Endothelial cell of umbilical vein (primary cell): ENCODE measurements around the gene SMC3. TPM values are rescaled to one million over a fixed set of nuclear protein-coding genes. Genes with fewer than 3 reads are reported as not detected.
"Not testable (repeated sequence)": the region's sequence is repeated elsewhere in the genome, so short reads cannot be mapped to it uniquely, and the experiment has no call there.

Source experiments
- BruUV-seq: library from RNA; stranded (reverse); fragments of 400-500 nt; replicated peaks from 2 replicates; lab custom pipeline; 2021; lab: Mats Ljungman, UMichigan
- CTCF ChIA-PET: fragments of 300-600, 350-600 bp; sonication (Branson Sonifier 250); formaldehyde crosslinking; loops from one replicate; lab custom pipeline; 2021; ENCODE audit warnings: antibody characterized with exemption, inconsistent platforms; lab: Charles Lee
- POLR2A ChIA-PET: fragments of 300-600, 350-600 bp; sonication (Branson Sonifier 250); formaldehyde crosslinking; loops from one replicate; lab custom pipeline; 2021; ENCODE audit warnings: antibody characterized with exemption, inconsistent platforms; lab: Charles Lee
- DNase-seq: peaks from one replicate; pipeline ENCODE4 v3.0.0-alpha.2; 2011; ENCODE audit warnings: low read depth, low spot score
- FAIRE-seq: peaks from 2 replicates; lab custom pipeline; 2011; peaks lifted over from hg19 to GRCh38; lab: Jason Lieb, UNC
- H2AFZ ChIP-seq: 2 replicates; pipeline ENCODE4 v1.6.0; 2012; ENCODE audit warnings: low read depth, low read length, control low read depth, inconsistent platforms
- H3K27ac ChIP-seq: 2 replicates; pipeline ENCODE4 v1.5.1; 2011; ENCODE audit warnings: low read depth, mild to moderate bottlenecking, control low read depth, low read length, moderate library complexity; ENCODE audit not compliant: insufficient read depth
- H3K27me3 ChIP-seq, 2 experiments: 2 replicates each; pipeline versions ENCODE4 v1.6.0 to v1.6.1; 2011; ENCODE audit warnings: low read length in 2 of 2, mixed read lengths in 1 of 2; ENCODE audit not compliant: control insufficient read depth in 2 of 2, insufficient read depth in 2 of 2
- H3K36me3 ChIP-seq, 2 experiments: 2 replicates in 1 of 2; 3 replicates in 1 of 2; pipeline ENCODE4 v1.5.1; 2011; ENCODE audit warnings: low read length in 2 of 2, mild to moderate bottlenecking in 1 of 2, moderate library complexity in 1 of 2; ENCODE audit not compliant: control insufficient read depth in 2 of 2, insufficient read depth in 2 of 2; ENCODE audit errors: extremely low read depth in 1 of 2
- H3K4me1 ChIP-seq: 3 replicates; pipeline ENCODE4 v1.5.1; 2011; ENCODE audit warnings: mild to moderate bottlenecking, low read length; ENCODE audit not compliant: control insufficient read depth, insufficient read depth; ENCODE audit errors: extremely low read depth
- H3K4me2 ChIP-seq: 2 replicates; pipeline ENCODE4 v1.6.1; 2011; ENCODE audit warnings: low read length, control low read depth, mixed read lengths; ENCODE audit not compliant: insufficient read depth
- H3K4me3 ChIP-seq, 3 experiments: fragments of 200-600 bp in 1 of 3; sonication (generic), shearing (Covaris generic) in 1 of 3; replicated peaks in 1 of 3; 2 replicates each; pipeline ENCODE4 v1.5.1; 2011 to 2016; ENCODE audit warnings: control low read depth in 3 of 3, low read length in 3 of 3, mild to moderate bottlenecking in 2 of 3, inconsistent platforms in 1 of 3, low read depth in 1 of 3, moderate library complexity in 1 of 3; ENCODE audit not compliant: insufficient read depth in 1 of 3
- H3K79me2 ChIP-seq: 2 replicates; pipeline ENCODE4 v1.6.0; 2012; ENCODE audit warnings: low read length, inconsistent platforms; ENCODE audit not compliant: control insufficient read depth, insufficient read depth
- H3K9ac ChIP-seq: replicated peaks from 2 replicates; pipeline ENCODE3; 2011; ENCODE audit warnings: low read length, control low read depth; ENCODE audit not compliant: insufficient read depth; ENCODE audit errors: extremely low read depth
- H3K9me1 ChIP-seq: replicated peaks from 3 replicates; pipeline ENCODE4 v1.6.0; 2011; ENCODE audit warnings: mild to moderate bottlenecking, low read length; ENCODE audit not compliant: control insufficient read depth, insufficient read depth; ENCODE audit errors: extremely low read depth
- H3K9me3 ChIP-seq: replicated peaks from 2 replicates; pipeline ENCODE4 v1.5.1; 2012; ENCODE audit warnings: low read length, inconsistent platforms; ENCODE audit not compliant: control insufficient read depth, insufficient read depth
- H4K20me1 ChIP-seq: replicated peaks from 2 replicates; pipeline ENCODE3; 2011; ENCODE audit warnings: mild to moderate bottlenecking, low read length; ENCODE audit not compliant: control insufficient read depth, insufficient read depth; ENCODE audit errors: extremely low read depth
- EZH2 ChIP-seq: IDR thresholded peaks from 2 replicates; pipeline ENCODE4 v1.6.1; 2012; ENCODE audit warnings: borderline replicate concordance, low read depth, mild to moderate bottlenecking, moderate library complexity, low read length, inconsistent platforms; ENCODE audit not compliant: severe bottlenecking
- FOS ChIP-seq: IDR thresholded peaks from 2 replicates; pipeline ENCODE4 v1.6.1; 2011; ENCODE audit warnings: mild to moderate bottlenecking, low read length, moderate library complexity, borderline replicate concordance; ENCODE audit not compliant: insufficient read depth
- GATA2 ChIP-seq: IDR thresholded peaks from 2 replicates; pipeline ENCODE4 v1.7.0; 2011; ENCODE audit warnings: low read depth, mild to moderate bottlenecking, moderate library complexity, mixed read lengths, low read length; ENCODE audit not compliant: insufficient read length, insufficient read depth
- JUN ChIP-seq: IDR thresholded peaks from 2 replicates; pipeline ENCODE4 v1.6.1; 2011; ENCODE audit warnings: borderline replicate concordance, low read depth; ENCODE audit not compliant: insufficient read length, insufficient read depth
- MYC ChIP-seq: IDR thresholded peaks from one replicate; pipeline ENCODE4 v1.6.1; 2011; ENCODE audit warnings: mild to moderate bottlenecking, low read depth, low read length
- POLR2AphosphoS5 ChIP-seq: IDR thresholded peaks from 2 replicates; pipeline ENCODE4 v1.6.1; 2012; ENCODE audit warnings: low read depth, mild to moderate bottlenecking, control low read depth, low read length, moderate library complexity; ENCODE audit not compliant: insufficient read depth
- dilution Hi-C: fragments of 300-500 bp; cut with MboI; formaldehyde crosslinking; loops from one replicate; pipeline ENCODE4 v1.15.0; 2019; ENCODE audit warnings: low sequenced_read_pairs; ENCODE audit not compliant: extremely low pct_ligation_motif_present
- intact Hi-C: fragments of 100-400 bp; cut with micrococcal nuclease; formaldehyde crosslinking; loops from one replicate; pipeline ENCODE4 v1.10.0; 2022
- polyA plus RNA-seq, 4 experiments: library from polyadenylated mRNA; depleted of rRNA in 3 of 4; stranded (reverse) in 3 of 4; unstranded in 1 of 4; fragments of >200 nt; gene quantifications; 2 replicates each; pipeline versions ENCODE4 v1.2.1 to v1.2.3, GENCODE V29; 2011 to 2012; ENCODE audit warnings: missing spikeins in 1 of 4
- total RNA-seq: library from RNA; stranded (reverse); gene quantifications from 2 replicates; pipeline ENCODE4 v1.2.3, GENCODE V29; 2021
- TF ChIP-seq, protein P1 (sequence below): IDR thresholded peaks from 2 replicates; pipeline ENCODE4 v1.6.1; 2011; ENCODE audit not compliant: insufficient read depth, insufficient read length
- TF ChIP-seq, protein P2 (sequence below), 2 donors: IDR thresholded peaks; 1 replicate in 1 of 2; 2 replicates in 1 of 2; pipeline ENCODE4 v1.5.1; 2011; ENCODE audit warnings: low read length in 2 of 2, mild to moderate bottlenecking in 2 of 2, moderate library complexity in 2 of 2, control low read depth in 1 of 2, inconsistent platforms in 1 of 2, low read depth in 1 of 2; ENCODE audit not compliant: insufficient read depth in 1 of 2; ENCODE audit errors: extremely low read depth in 1 of 2

The SMC3 gene
- total and polyA plus RNA-seq, 2 donors (not counting 3 experiments of a cell fraction or from before 2014, with no cell fraction given), result 5.5 to 44.2 TPM

DNA sequence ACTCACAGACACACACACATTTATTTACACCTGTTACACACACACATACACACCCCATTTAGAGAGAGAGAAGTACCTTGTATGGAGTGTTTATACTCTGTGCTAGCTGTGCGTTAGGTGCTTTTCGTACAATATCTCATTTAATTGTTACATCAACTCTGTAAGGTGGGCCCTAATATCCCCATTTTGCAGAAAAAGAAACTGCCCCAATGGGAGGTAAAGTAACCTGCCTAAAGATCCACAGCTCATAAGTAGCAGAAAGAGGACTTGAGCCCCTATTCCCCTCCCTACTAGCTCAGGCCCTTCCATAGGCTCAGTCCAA lies 52.9 kb downstream of the SMC3 start:
- H3K4me3 ChIP-seq, result no peak overlapping the region
- intact Hi-C loops (no loop called here), dilution Hi-C loops (no loop called here)
- DNase-seq (no peak), FAIRE-seq (no peak)
- no peaks in the 10 kb centered on the region for H4K20me1 ChIP-seq
- TF ChIP-seq MYC (no peak), EZH2 (no peak), GATA2 (no peak), POLR2AphosphoS5 (no peak), FOS (no peak), JUN (no peak)
- TF ChIP-seq, protein P1, sequence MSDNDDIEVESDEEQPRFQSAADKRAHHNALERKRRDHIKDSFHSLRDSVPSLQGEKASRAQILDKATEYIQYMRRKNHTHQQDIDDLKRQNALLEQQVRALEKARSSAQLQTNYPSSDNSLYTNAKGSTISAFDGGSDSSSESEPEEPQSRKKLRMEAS, result no peak
- TF ChIP-seq, protein P2, sequence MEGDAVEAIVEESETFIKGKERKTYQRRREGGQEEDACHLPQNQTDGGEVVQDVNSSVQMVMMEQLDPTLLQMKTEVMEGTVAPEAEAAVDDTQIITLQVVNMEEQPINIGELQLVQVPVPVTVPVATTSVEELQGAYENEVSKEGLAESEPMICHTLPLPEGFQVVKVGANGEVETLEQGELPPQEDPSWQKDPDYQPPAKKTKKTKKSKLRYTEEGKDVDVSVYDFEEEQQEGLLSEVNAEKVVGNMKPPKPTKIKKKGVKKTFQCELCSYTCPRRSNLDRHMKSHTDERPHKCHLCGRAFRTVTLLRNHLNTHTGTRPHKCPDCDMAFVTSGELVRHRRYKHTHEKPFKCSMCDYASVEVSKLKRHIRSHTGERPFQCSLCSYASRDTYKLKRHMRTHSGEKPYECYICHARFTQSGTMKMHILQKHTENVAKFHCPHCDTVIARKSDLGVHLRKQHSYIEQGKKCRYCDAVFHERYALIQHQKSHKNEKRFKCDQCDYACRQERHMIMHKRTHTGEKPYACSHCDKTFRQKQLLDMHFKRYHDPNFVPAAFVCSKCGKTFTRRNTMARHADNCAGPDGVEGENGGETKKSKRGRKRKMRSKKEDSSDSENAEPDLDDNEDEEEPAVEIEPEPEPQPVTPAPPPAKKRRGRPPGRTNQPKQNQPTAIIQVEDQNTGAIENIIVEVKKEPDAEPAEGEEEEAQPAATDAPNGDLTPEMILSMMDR (IDR thresholded peaks at IDR 0.05; ENCODE audit: extremely low read depth in 1 of 2, insufficient read depth in 1 of 2, low read depth in 1 of 2, low read length in 2 of 2), result no peak
- CTCF ChIA-PET, result interaction anchor here (1.2 kb wide), 1 partner anchor 52 kb away, joined by 4 read pairs; no protein-coding TSS in a partner anchor
- H3K9me1 ChIP-seq, result no peaks in the 10 kb centered on the region
- no peaks in the 10 kb centered on the region for H3K36me3 ChIP-seq
- POLR2A ChIA-PET, result no interaction called here
- BruUV-seq, result no TSS peak
- peaks cover 7 to 10% of the 10 kb centered on the region in 2 experiments for H3K27me3 ChIP-seq
- H3K4me1 ChIP-seq, result no peaks in the 10 kb centered on the region
- no peak overlapping the region for H3K27ac ChIP-seq
- H3K4me2 ChIP-seq, result no peak overlapping the region
- no peak overlapping the region for H3K9ac ChIP-seq
- H3K79me2 ChIP-seq, result no peaks in the 10 kb centered on the region
- no peak overlapping the region for H2AFZ ChIP-seq
- no peaks in the 10 kb centered on the region for H3K9me3 ChIP-seq

DNA sequence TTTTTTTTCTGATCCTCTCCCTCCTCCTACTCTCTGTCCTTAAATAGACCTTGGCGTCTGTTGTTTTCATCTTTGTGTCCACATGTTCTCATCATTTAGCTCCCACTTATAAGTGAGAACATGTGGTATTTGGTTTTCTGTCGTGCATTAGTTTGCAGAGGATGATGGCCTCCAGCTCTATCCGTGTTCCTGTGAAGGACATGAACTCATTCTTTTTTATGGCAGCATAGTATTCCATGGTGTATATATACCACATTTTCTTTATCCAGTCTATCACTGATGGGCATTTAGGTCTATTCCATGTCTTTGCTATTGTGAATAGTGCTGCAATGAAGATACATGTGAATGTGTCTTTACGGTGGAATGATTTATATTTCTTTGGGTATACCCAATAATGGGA lies 55.8 kb downstream of the SMC3 start:
- ChIA-PET CTCF (interaction anchor here (0.8 to 1.2 kb wide), 3 partner anchors 12 to 48 kb away, joined by 3 to 4 read pairs (median 3); no protein-coding TSS in a partner anchor), POLR2A (interaction anchor here (0.5 kb wide), 1 partner anchor 265 kb away, joined by 3 read pairs; no protein-coding TSS in a partner anchor)
- H3K36me3 ChIP-seq, BruUV-seq, H3K27ac ChIP-seq, H3K4me1 ChIP-seq, DNase-seq, intact Hi-C loops, H3K4me2 ChIP-seq, H3K9me1 ChIP-seq, H3K9me3 ChIP-seq, FAIRE-seq, H3K9ac ChIP-seq, H3K4me3 ChIP-seq, H3K79me2 ChIP-seq, H2AFZ ChIP-seq, H4K20me1 ChIP-seq, dilution Hi-C loops: not testable (repeated sequence)
- peaks cover 12% of the 10 kb centered on the region in 2 experiments for H3K27me3 ChIP-seq
